Measurements from ENCODE around the gene TCHH.
"Not testable (repeated sequence)": the region's sequence is repeated elsewhere in the genome, so short reads cannot be mapped to it uniquely, and the experiment has no call there.

The TCHH gene, protein sequence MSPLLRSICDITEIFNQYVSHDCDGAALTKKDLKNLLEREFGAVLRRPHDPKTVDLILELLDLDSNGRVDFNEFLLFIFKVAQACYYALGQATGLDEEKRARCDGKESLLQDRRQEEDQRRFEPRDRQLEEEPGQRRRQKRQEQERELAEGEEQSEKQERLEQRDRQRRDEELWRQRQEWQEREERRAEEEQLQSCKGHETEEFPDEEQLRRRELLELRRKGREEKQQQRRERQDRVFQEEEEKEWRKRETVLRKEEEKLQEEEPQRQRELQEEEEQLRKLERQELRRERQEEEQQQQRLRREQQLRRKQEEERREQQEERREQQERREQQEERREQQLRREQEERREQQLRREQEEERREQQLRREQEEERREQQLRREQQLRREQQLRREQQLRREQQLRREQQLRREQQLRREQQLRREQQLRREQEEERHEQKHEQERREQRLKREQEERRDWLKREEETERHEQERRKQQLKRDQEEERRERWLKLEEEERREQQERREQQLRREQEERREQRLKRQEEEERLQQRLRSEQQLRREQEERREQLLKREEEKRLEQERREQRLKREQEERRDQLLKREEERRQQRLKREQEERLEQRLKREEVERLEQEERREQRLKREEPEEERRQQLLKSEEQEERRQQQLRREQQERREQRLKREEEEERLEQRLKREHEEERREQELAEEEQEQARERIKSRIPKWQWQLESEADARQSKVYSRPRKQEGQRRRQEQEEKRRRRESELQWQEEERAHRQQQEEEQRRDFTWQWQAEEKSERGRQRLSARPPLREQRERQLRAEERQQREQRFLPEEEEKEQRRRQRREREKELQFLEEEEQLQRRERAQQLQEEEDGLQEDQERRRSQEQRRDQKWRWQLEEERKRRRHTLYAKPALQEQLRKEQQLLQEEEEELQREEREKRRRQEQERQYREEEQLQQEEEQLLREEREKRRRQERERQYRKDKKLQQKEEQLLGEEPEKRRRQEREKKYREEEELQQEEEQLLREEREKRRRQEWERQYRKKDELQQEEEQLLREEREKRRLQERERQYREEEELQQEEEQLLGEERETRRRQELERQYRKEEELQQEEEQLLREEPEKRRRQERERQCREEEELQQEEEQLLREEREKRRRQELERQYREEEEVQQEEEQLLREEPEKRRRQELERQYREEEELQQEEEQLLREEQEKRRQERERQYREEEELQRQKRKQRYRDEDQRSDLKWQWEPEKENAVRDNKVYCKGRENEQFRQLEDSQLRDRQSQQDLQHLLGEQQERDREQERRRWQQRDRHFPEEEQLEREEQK (N-terminal part only)

GRCh38 chr1:152115344-152115743, at the start of gene TCHH:
TSS of gene TCHH (minus strand) at chr1:152115444. CDS start at chr1:152114080, 1,364 bp downstream.
- FAIRE-seq (no peak), DNase-seq (ENCODE audit: insufficient read length, low spot score) (no peak)
- no peak for TF ChIP-seq POLR2A (IDR thresholded peaks at IDR 0.05; ENCODE audit: low read depth, low read length)

DNA sequence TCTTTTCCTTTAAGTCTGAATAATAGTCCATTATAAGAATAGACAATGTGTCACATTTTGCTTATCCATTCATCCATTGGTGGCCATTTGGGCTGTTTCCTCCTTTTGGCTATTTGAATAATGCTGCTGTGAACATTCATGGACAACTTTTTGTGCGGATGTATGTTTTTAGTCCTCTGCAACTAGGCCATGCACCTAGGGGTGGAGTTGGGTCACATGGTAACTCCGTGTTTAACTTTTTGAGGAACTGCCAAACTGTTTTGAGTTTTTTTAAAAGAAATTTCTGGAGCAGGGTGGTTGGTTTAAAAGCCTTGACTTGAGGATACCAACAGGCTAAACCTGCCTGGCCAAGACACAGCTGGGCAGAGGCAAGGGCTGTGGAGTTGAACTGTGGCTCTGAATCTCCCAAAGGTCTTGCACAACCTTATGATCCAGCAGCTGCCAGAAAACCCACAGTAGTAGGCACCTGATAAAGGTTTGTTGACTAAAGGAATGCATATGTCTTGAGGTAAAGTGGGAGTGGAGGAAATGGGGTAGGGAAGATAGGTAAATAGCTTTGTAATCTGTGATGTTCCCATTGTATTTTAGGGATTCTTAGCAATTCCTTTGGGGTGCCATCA, 49.4 kb upstream of the TCHH start:
- no peak for TF ChIP-seq POLR2A (IDR thresholded peaks at IDR 0.05; ENCODE audit: low read depth, low read length)
- FAIRE-seq (no peak), DNase-seq (ENCODE audit: insufficient read length, low spot score) (no peak)

GRCh38 chr1:152162792-152163463, 47.7 kb upstream of the TCHH start:
- no peak for TF ChIP-seq POLR2A (IDR thresholded peaks at IDR 0.05; ENCODE audit: low read depth, low read length)
- DNase-seq (ENCODE audit: insufficient read length, low spot score) (peak; percentile 49), FAIRE-seq (no peak)

DNA sequence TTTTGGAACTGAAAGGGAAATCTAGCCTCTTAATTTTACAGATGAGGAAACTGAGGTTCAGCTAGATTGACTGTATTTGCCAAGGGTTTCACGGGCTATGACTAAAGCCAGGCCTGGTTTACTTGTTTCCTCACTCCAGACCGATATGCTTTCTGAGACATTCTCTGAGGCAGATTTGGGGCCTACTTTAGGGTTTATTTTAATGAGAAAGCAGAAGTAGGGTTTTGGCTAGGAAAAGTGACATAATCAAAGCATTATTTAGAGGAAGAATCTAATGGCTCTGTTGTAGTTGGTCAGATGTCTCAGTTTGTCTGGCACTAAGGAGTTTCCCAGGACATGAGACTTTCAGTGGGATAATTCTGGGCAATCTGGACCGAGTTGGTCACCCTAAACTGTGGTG, 45.3 kb upstream of the TCHH start:
- TF ChIP-seq POLR2A (IDR thresholded peaks at IDR 0.05; ENCODE audit: low read depth, low read length), result no peak
- DNase-seq (ENCODE audit: insufficient read length, low spot score) (no peak), FAIRE-seq (no peak)

DNA sequence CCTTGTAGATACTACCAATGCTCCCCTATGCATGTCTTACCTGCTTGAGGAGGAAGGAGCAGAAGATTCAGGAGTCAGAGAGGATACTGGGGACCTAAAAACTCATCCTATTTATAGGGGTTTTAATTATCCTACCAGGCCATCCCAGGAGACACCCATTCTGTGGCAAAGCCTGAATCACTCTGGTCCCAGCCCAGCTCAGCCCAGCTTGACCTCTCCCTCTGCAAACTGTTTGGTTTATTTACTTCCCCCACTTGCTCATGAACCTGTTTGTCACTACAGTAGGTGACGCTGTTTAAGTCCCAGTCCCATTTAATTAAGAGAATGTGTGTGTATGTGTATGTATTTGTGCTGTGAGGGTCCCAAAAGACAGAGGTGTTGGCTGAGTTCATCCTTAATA, 43.9 kb upstream of the TCHH start, which contains the start of gene RPTN:
Gene RPTN, minus strand, starts transcription at position 85 of the 400 bp plus-strand sequence. CDS start 1,339 bp downstream, outside the sequence.
- FAIRE-seq (no peak), DNase-seq (ENCODE audit: insufficient read length, low spot score) (no peak)
- TF ChIP-seq POLR2A (IDR thresholded peaks at IDR 0.05; ENCODE audit: low read depth, low read length), result no peak

- no peak for DNase-seq (ENCODE audit: insufficient read length, low spot score)
- FAIRE-seq, result no peak
- TF ChIP-seq POLR2A (IDR thresholded peaks at IDR 0.05; ENCODE audit: low read depth, low read length), result no peak
Measured at GRCh38 chr1:152153996-152154395, 38.8 kb upstream of the TCHH start.

DNA sequence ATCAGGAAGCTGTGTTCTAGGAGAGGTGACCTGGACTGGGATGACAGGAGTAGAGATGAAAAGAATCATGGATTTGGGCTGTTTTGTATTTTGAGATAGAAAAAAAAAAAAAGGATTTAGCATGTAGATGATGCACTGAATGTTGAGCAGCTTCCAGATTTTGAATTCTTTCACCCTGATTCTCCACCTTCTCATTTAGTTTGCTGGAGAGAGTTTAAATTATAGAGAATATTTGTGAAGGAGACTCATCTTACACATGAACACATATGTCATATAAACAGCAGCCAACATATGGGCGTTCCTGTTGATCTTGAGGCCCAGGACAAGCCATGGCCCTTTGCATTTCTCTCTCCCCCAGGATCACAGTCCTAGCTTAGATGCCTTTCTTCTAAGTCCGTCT, 36.4 kb upstream of the TCHH start:
- TF ChIP-seq POLR2A (IDR thresholded peaks at IDR 0.05; ENCODE audit: low read depth, low read length), result no peak
- DNase-seq (ENCODE audit: insufficient read length, low spot score) (no peak), FAIRE-seq (no peak)

DNA sequence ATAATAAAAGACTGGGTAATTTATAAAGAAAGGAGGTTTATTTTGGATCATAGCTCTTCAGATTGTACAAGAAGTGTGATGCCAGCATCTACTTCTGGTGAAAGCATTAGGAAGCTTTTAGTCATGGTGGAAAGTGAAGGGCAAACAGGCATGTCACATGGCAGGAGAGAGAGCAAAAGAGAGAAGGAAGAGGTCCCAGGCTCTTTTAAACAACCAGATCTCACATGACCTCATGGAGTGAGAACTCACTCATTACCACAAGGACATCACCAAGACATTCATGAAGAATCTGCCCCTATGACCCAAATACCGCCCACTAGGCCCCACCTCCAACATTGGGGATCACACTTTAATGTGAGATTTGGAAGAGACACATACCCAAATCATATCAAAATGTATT, 33.7 kb upstream of the TCHH start:
- no peak for TF ChIP-seq POLR2A (IDR thresholded peaks at IDR 0.05; ENCODE audit: low read depth, low read length)
- no peak for FAIRE-seq

GRCh38 chr1:152148051-152148450, 32.8 kb upstream of the TCHH start:
- no peak for FAIRE-seq
- no peak for TF ChIP-seq POLR2A (IDR thresholded peaks at IDR 0.05; ENCODE audit: low read depth, low read length)
- DNase-seq (ENCODE audit: insufficient read length, low spot score), result no peak

More for the DNA sequence above, 33.7 kb upstream of the TCHH start:
- no peak for DNase-seq (ENCODE audit: insufficient read length, low spot score)

- no peak for TF ChIP-seq POLR2A (IDR thresholded peaks at IDR 0.05; ENCODE audit: low read depth, low read length)
- DNase-seq (ENCODE audit: insufficient read length, low spot score) (no peak), FAIRE-seq (no peak)
Measured at GRCh38 chr1:152145769-152146168, 30.5 kb upstream of the TCHH start.

GRCh38 chr1:152144674-152145183, 29.5 kb upstream of the TCHH start:
- not testable (repeated sequence) for DNase-seq (ENCODE audit: insufficient read length, low spot score); FAIRE-seq

GRCh38 chr1:152143150-152143887, 28.1 kb upstream of the TCHH start:
- DNase-seq (ENCODE audit: insufficient read length, low spot score) (no peak), FAIRE-seq (no peak)
- no peak for TF ChIP-seq POLR2A (IDR thresholded peaks at IDR 0.05; ENCODE audit: low read depth, low read length)
